Measurements from ENCODE around the gene GRPEL2.

Gene GRPEL2, protein sequence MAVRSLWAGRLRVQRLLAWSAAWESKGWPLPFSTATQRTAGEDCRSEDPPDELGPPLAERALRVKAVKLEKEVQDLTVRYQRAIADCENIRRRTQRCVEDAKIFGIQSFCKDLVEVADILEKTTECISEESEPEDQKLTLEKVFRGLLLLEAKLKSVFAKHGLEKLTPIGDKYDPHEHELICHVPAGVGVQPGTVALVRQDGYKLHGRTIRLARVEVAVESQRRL

GRCh38 chr5:149345147-149345891 lies at the start of gene GRPEL2:
Gene GRPEL2, plus strand, starts transcription at chr5:149345499. Its CDS starts 41 bp downstream, at chr5:149345540.
- peak; percentile 95 for DNase-seq

- no peak for DNase-seq
These were observed 47.8 kb upstream of the GRPEL2 start for GRCh38 chr5:149297340-149298025.

DNA sequence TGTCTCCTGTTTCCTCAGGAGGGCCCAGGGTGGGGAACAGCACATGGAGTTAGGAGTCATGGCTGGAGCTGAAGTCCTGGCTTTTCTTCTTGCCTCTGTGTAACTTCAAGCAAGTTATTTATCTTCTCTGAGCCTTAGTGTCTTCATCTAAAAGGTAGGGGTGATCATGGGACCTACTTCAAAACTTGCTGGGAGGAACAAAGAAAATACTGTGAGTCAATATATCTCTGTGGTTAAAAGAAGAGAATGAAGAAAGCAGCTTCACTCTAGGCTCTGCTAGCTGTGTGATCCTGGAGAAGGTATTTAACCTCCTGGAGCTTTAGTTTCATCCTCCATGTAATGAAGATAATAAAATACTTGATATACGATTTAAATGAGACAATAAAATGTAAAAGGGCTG lies 47.1 kb upstream of the GRPEL2 start:
- DNase-seq: no peak

- DNase-seq: no peak
These were observed 46.4 kb upstream of the GRPEL2 start for GRCh38 chr5:149298842-149299404.

- DNase-seq: no peak
These were observed 45.7 kb upstream of the GRPEL2 start for GRCh38 chr5:149299451-149300054.

DNA sequence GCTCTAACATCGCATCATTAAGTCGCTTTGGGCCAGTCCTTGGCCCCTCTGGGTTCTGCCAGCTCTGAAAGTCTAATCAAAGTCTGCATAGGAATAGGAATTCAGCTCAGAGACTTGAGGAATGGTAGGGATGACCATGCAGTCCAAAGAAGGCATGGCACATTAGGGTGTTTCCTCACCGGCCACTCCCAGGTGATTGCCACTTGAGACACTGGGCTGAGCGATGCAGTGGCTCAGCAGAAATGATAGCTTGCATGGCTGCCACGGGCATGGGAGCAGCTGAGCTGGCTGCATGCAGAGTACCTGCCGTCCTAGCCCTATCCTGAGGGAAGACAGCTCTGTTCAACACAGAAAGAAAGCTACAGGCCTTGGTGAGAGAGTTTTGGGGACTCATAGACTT lies 44.9 kb upstream of the GRPEL2 start:
- no peak for DNase-seq

DNA sequence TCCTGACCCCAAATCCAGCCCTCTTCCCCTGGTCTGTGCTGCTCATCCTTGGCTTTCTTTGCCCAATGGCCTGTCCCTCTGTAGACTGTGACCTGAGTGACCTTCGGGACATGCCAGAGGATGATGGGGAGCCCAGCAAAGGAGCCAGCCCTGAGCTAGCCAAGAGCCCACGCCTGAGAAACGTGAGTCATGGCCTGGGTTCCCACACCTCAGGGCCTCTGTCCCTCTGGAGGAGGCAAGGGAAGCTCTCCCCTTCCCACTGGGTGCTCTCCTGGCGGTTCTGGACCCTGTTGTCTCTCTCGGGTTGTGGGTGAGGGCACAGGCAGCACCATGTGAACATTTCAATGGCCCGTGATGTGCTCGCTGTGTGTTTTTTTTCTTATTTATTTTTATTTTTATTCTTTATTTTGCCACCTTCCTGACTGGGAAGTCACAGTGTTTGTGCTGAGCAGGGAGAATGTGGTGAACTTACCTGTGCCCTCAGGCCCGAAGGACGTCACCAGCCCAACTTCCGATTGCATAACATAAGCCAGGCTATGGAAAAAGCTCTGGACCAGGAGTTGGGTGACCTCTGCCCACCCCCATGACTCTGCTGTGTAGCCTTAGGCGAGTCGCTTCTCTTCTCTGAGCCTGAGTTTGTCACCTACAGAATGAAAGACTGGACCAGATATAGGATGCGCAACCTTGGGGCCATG lies 44.1 kb upstream of the GRPEL2 start:
- DNase-seq: no peak

GRCh38 chr5:149301744-149302380 lies 43.4 kb upstream of the GRPEL2 start:
- no peak for DNase-seq

DNA sequence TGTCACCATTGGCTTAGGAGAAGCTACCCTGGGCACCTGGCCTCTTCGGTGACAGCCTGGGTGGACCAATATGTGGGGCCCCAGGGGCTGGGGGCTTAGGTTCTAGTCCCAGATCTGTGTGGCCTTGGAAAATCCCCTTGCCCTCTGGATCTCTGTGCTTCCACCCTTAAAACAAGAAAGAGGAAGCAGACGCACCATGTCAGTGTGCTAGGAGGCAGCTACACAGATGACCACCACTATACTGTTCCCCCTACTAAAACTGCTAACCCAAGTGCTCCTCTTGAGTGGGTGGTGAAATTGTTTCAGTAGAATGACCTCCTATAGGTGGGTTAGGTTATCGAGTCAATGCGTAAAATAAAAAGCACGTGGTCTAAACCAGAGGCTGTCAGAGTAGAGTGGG lies 42.7 kb upstream of the GRPEL2 start:
- no peak for DNase-seq

GRCh38 chr5:149303210-149303609 lies 42.1 kb upstream of the GRPEL2 start:
- DNase-seq: no peak

DNA sequence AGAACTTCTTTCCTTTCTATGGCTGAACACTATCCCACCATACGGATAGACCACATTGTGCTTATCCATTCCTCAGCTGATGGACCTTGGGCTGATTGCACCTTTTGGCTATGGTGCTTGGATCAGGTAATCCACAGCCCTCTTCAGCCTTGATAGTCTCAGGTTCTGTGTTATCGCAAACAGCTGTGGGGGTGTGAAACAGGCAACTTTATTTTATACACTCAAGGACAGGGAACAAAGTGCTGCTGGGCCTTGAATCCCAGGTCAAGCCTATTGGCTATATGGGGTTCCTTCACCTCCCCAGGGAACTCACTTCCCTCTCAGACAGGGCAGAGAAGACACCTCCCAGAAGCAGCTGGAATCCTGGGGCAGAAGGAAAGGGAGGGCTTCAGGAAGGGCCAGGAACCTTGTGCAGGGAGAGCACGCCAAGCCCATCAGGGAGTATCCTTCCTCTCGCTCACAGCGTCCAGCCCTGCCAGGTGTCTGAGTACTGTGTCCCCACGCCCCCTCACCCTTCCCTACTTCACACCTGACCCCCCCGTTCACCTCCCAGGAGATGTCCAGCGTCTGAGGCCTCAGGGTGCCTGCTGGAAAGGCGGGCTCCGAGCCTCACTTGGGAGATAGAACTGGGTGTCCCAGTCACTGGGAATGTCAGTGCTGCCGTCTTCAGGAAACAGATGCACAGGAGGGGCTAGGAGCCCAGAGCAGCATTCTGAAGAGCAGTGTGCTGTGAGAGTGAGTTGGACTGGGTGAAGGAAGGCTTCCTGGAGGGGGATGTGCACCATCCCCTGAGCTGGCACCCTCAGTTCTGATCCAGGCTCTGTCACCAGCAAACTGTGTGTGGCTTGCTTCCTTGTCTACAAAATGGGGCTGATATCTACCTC lies 40.9 kb upstream of the GRPEL2 start:
- no peak for DNase-seq

DNA sequence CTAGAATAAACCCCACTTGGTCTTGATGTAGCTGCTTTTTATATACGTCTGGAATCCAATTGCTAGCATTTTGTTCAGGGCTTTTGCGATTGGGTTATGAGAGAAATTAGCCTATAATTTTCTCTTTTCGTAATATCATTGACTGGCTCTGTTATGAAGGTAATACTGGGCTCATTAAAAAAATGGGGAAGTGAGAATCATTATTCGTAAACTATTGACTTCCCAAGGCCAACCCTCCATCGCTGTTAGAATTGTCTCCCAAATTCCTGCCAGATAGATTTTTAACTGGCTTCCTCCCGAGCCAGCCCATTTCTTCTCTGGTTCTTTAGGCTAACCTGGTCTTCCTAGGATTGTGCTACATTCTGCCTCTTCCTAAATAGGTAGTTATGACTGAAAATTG lies 35.9 kb upstream of the GRPEL2 start:
- DNase-seq: no peak

DNA sequence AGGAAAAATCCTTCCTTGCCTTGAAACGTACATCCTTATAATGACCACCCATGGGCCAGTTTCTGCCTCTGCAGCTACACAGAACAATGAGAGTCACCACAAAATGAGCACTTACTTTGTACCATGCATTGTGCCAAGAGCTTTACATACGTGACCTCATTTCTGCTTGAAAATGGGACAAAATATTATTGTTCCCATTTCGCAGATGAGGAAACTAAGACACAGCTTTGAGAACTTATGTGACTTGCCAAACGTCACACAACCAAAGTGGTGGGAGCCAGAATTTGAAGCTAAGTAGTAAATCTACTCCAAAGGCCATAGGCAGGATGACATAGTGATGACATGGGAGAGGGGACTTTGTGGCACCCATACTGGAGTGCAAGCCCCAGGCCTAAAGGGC lies 34.8 kb upstream of the GRPEL2 start:
- DNase-seq: no peak

DNA sequence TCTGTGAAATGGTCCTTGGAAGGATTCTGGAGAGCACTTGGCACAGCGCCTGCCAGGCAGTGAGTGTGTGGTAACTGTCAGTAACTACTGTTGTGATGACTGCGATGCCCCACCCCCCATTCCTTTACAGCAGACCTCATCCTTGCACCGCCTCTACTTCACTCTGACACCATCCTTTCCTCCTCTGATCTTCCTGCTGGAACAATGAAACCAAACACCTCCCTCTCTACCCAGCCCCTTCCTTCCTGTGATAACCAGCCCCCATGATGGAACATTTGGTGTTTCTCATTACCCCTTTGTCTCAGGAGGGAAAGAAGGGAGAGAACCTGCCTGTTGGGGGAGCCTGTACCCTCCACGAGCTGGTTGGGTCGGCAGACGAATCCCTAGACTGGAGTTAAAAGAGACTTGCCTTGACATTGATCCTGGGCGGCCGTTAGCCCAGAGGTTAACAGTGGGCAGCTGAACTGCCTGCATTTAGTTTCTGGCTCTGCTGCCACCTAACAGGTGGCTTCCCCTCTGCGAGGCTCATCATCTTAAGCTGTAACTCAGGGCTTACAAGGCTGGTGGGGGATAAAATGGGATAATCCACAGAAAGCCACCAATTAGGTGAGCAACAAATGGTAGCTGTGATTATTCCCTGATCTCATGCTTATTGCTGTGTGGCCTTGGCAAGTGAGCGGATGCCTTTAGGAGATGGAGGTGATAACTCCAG lies 34.2 kb upstream of the GRPEL2 start:
- DNase-seq: no peak

- DNase-seq: peak; percentile 42
These were observed 32.0 kb upstream of the GRPEL2 start for GRCh38 chr5:149313151-149313841.

GRCh38 chr5:149314571-149315111 lies 30.7 kb upstream of the GRPEL2 start:
- no peak for DNase-seq

DNA sequence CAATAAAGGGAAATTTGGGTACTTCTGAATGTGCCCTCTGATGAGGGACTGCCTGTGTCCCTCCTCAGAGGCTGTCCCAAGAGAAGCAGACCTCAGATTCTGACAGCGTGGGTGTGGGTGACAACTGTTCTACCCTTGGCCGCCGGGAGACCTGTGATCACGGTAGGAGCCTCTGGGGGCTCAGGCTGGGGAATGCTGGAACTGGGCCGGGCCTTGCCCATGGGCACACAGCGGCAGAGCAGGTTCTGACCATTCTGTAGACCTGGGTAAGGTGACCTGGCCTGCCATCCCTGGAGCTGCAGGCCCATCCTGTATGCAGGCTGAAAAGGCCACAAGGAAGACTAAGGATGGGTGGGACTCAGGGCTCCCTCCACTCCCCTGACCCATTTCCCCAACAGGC lies 29.5 kb upstream of the GRPEL2 start:
- no peak for DNase-seq

GRCh38 chr5:149317281-149318048 lies 27.8 kb upstream of the GRPEL2 start:
- DNase-seq: peak; percentile 29

DNA sequence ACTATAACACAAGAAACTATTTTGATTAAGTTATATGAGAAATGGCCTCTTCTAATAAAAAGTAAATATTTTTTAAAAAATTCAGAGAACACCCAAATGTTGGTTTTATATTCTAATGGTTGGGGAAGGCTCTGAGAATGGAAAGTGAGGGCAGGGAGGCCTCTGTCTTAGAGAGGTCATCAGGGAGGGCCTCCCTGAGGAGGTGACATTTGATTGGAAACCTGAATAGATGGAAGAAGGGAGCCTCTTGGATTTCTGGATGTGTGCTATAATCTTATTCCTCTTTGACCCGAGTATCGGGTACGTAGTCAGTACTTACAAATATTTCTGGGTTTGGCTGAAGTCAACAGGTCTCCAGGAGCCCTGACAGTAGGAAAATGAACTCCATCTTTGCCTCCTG lies 26.1 kb upstream of the GRPEL2 start:
- DNase-seq: no peak

All from NCI-H146 (cell line).